Measurements from ENCODE around the gene FAM200A.

FAM200A gene

GRCh38 chr7:99541212-99541611 is 10.7 kb downstream of the FAM200A start:
- Histone ChIP-seq H3K27me3 (ENCODE audit: low read depth, low read length) (no peaks in the 10 kb centered on the region), H3K27ac (ENCODE audit: low read length) (no peak overlapping the region), H3K9me3 (ENCODE audit: insufficient read depth, low read length) (no peaks in the 10 kb centered on the region), H3K79me2 (ENCODE audit: low read length) (no peaks in the 10 kb centered on the region), H3K9ac (ENCODE audit: low read length) (no peak overlapping the region), H2AFZ (ENCODE audit: low read depth, low read length) (no peak overlapping the region), H3K36me3 (replicated peaks; ENCODE audit: low read depth, low read length) (peaks cover 11% of the 10 kb centered on the region), H3K4me3 (ENCODE audit: low read length) (no peak overlapping the region), H4K20me1 (ENCODE audit: insufficient read depth, low read length) (no peaks in the 10 kb centered on the region), H3K4me2 (ENCODE audit: low read length) (no peak overlapping the region), H3K4me1 (ENCODE audit: low read length) (no peaks in the 10 kb centered on the region)
- TF ChIP-seq EZH2phosphoT487 (IDR thresholded peaks at IDR 0.05; ENCODE audit: low read depth) (no peak), CTCF (IDR thresholded peaks at IDR 0.05; ENCODE audit: low read depth, low read length) (no peak)

GRCh38 chr7:99540542-99540941 is 11.4 kb downstream of the FAM200A start:
- TF ChIP-seq EZH2phosphoT487 (IDR thresholded peaks at IDR 0.05; ENCODE audit: low read depth) (no peak), CTCF (IDR thresholded peaks at IDR 0.05; ENCODE audit: low read depth, low read length) (no peak)
- no peaks in the 10 kb centered on the region for H3K79me2 ChIP-seq (ENCODE audit: low read length)
- H3K36me3 ChIP-seq (replicated peaks; ENCODE audit: low read depth, low read length): peaks cover 11% of the 10 kb centered on the region
- H3K27ac ChIP-seq (ENCODE audit: low read length): no peak overlapping the region
- H2AFZ ChIP-seq (ENCODE audit: low read depth, low read length): no peak overlapping the region
- H3K4me3 ChIP-seq (ENCODE audit: low read length): no peak overlapping the region
- H3K27me3 ChIP-seq (ENCODE audit: low read depth, low read length): no peaks in the 10 kb centered on the region
- H3K9me3 ChIP-seq (ENCODE audit: insufficient read depth, low read length): no peaks in the 10 kb centered on the region
- H3K4me2 ChIP-seq (ENCODE audit: low read length): no peak overlapping the region
- no peak overlapping the region for H3K9ac ChIP-seq (ENCODE audit: low read length)
- H3K4me1 ChIP-seq (ENCODE audit: low read length): no peaks in the 10 kb centered on the region
- H4K20me1 ChIP-seq (ENCODE audit: insufficient read depth, low read length): no peaks in the 10 kb centered on the region

GRCh38 chr7:99539213-99539811 is 12.6 kb downstream of the FAM200A start:
- H3K4me1 ChIP-seq (ENCODE audit: low read length): no peaks in the 10 kb centered on the region
- no peaks in the 10 kb centered on the region for H4K20me1 ChIP-seq (ENCODE audit: insufficient read depth, low read length)
- no peaks in the 10 kb centered on the region for H3K79me2 ChIP-seq (ENCODE audit: low read length)
- H3K9ac ChIP-seq (ENCODE audit: low read length): no peak overlapping the region
- peaks cover 11% of the 10 kb centered on the region for H3K36me3 ChIP-seq (replicated peaks; ENCODE audit: low read depth, low read length)
- H3K27me3 ChIP-seq (ENCODE audit: low read depth, low read length): no peaks in the 10 kb centered on the region
- H3K9me3 ChIP-seq (ENCODE audit: insufficient read depth, low read length): no peaks in the 10 kb centered on the region
- H3K4me3 ChIP-seq (ENCODE audit: low read length): no peak overlapping the region
- no peak overlapping the region for H3K27ac ChIP-seq (ENCODE audit: low read length)
- H3K4me2 ChIP-seq (ENCODE audit: low read length): no peak overlapping the region
- no peak for TF ChIP-seq EZH2phosphoT487 (IDR thresholded peaks at IDR 0.05; ENCODE audit: low read depth)
- no peak for TF ChIP-seq CTCF (IDR thresholded peaks at IDR 0.05; ENCODE audit: low read depth, low read length)
- H2AFZ ChIP-seq (ENCODE audit: low read depth, low read length): no peak overlapping the region

GRCh38 chr7:99535667-99536066 is 16.2 kb downstream of the FAM200A start:
- no peaks in the 10 kb centered on the region for H3K27me3 ChIP-seq (ENCODE audit: low read depth, low read length)
- no peaks in the 10 kb centered on the region for H3K79me2 ChIP-seq (ENCODE audit: low read length)
- H3K4me3 ChIP-seq (ENCODE audit: low read length): no peak overlapping the region
- H3K4me1 ChIP-seq (ENCODE audit: low read length): no peaks in the 10 kb centered on the region
- no peaks in the 10 kb centered on the region for H4K20me1 ChIP-seq (ENCODE audit: insufficient read depth, low read length)
- H3K27ac ChIP-seq (ENCODE audit: low read length): no peak overlapping the region
- H2AFZ ChIP-seq (ENCODE audit: low read depth, low read length): no peak overlapping the region
- H3K9me3 ChIP-seq (ENCODE audit: insufficient read depth, low read length): peaks cover 15% of the 10 kb centered on the region
- no peak overlapping the region for H3K9ac ChIP-seq (ENCODE audit: low read length)
- H3K36me3 ChIP-seq (replicated peaks; ENCODE audit: low read depth, low read length): peaks cover 33% of the 10 kb centered on the region
- TF ChIP-seq CTCF (IDR thresholded peaks at IDR 0.05; ENCODE audit: low read depth, low read length): no peak
- no peak overlapping the region for H3K4me2 ChIP-seq (ENCODE audit: low read length)

All from OCI-LY3 (cell line).